GM20000 (cell line): ENCODE results near the gene CREB5.
"Not testable (repeated sequence)": the region's sequence is repeated elsewhere in the genome, so short reads cannot be mapped to it uniquely, and the experiment has no call there.

Experiments
- DNase-seq: peaks from one replicate; pipeline ENCODE4 v3.0.0; 2012; ENCODE audit warnings: low spot score
- TF ChIP-seq, protein P1 (sequence below): IDR thresholded peaks from 2 replicates; pipeline ENCODE4 v1.5.1; 2012; ENCODE audit warnings: mild to moderate bottlenecking, control low read depth; ENCODE audit errors: extremely low read depth, missing control alignments

CREB5 gene

DNA sequence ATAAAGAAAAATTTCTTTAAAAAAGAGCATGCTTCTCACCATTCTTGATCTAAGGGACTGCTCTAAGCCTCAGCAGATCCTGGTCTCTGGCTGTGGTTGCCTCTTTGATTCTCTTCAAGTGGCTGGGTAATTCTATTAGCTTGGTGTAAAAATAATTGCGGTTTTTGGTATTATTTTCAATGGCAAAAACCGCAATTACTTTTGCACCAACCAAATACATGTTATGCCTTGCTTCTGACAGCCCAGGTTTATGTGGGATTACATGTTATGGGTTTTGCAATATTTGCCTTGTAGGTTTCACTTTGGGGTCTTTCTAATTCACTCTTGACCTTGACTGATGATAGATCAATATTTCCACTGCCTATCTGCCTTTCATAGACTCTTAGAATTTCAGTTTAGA, 20.0 kb upstream of the CREB5 start:
- DNase-seq = no peak
- TF ChIP-seq, protein P1, sequence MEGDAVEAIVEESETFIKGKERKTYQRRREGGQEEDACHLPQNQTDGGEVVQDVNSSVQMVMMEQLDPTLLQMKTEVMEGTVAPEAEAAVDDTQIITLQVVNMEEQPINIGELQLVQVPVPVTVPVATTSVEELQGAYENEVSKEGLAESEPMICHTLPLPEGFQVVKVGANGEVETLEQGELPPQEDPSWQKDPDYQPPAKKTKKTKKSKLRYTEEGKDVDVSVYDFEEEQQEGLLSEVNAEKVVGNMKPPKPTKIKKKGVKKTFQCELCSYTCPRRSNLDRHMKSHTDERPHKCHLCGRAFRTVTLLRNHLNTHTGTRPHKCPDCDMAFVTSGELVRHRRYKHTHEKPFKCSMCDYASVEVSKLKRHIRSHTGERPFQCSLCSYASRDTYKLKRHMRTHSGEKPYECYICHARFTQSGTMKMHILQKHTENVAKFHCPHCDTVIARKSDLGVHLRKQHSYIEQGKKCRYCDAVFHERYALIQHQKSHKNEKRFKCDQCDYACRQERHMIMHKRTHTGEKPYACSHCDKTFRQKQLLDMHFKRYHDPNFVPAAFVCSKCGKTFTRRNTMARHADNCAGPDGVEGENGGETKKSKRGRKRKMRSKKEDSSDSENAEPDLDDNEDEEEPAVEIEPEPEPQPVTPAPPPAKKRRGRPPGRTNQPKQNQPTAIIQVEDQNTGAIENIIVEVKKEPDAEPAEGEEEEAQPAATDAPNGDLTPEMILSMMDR = no peak

DNA sequence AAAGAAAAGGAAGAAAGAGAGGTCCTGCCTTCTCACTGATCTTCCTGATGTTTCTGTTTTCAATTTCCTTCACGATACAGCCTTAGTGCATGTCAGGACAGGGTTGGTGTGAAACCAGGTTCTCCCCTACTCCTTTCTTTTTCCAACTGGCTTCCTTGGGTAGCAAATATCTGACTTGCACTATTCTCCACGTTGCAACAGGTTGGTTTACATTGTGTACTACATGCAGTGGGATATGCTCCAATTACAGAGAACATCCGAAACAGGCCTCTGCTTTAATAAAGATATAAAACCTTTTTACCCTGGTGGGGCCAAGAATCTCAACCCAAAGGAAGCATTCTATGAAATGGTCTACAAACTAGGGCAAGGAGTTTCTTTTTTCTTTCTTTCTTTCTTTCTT, 16.9 kb upstream of the CREB5 start:
- TF ChIP-seq, protein P1 = no peak

DNA sequence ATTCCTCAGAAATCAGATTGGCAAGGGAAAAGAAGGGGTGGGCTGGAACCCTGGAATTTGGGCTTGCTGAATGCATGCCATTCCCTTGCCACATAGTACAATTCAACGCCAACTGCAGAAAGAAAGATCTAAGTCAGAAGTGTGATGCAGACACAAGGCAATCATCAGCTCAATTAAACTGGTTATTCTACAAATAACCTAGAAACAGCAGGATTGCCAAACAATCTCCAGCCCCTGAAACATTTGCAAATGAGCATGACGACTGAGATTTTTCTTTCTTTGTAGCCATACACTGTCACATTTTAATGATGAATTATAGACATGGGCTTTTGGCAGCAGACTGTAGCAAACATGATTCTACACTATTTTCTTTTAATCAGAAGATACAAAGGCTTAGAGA, 16.5 kb upstream of the CREB5 start:
- TF ChIP-seq, protein P1 = no peak
- no peak for DNase-seq

More for the DNA sequence above, 16.9 kb upstream of the CREB5 start:
- no peak for DNase-seq

DNA sequence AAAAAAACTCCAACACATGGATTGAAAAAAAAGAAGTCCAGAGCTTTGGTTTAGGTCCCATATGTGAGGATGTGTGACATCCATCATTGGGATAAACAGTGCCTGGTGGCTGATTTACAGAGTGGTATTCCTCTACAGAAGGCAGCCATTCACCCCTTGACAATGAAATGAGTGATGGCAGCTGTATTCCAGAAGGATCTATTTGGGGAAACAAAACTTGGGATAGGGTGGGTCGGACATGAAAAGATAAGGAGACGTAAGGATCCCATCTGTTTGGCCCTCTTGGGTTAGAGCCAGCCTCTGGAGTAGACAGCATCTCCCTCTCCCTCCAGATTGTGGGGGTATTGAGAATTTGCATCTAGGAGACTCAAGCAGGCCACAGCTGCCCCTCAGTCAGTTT, 15.2 kb upstream of the CREB5 start:
- no peak for DNase-seq
- TF ChIP-seq, protein P1 = no peak

DNA sequence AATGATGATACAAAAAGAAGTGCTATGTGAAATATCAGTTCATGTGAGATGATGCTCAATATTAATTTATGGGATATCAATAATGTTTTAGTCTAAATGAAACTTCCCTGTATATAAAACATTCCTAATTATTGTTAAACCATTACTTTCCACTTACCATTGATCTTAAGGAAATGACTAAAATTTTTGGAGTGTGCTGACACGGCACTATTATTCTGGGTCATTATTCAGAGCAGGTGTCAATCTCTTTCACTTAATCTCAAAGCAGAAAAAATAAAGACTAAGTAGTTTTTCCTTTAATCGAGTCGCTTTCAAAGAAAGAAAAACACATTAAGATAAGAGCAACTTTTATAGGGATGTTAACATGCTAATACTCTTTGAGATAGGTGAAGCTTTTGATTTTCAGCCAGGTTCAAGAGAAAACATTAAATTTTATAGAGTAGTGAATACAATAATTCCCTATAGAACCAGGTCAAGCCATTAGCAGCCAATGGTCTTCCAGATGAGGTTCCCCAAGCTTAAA, 11.4 kb upstream of the CREB5 start:
- TF ChIP-seq, protein P1 = no peak
- no peak for DNase-seq

DNA sequence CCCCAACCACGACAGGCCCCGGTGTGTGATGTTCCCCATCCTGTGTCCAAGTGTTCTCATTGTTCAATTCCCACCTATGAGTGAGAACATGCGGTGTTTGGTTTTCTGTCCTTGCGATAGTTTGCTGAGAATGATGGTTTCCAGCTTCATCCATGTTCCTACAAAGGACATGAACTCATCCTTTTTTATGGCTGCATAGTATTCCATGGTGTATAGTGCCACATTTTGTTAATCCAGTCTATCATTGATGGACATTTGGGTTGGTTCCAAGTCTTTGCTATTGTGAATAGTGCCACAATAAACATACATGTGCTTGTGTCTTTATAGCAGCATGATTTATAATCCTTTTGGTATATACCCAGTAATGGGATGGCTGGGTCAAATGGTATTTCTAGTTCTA, 10.8 kb upstream of the CREB5 start:
- DNase-seq = not testable (repeated sequence)

DNA sequence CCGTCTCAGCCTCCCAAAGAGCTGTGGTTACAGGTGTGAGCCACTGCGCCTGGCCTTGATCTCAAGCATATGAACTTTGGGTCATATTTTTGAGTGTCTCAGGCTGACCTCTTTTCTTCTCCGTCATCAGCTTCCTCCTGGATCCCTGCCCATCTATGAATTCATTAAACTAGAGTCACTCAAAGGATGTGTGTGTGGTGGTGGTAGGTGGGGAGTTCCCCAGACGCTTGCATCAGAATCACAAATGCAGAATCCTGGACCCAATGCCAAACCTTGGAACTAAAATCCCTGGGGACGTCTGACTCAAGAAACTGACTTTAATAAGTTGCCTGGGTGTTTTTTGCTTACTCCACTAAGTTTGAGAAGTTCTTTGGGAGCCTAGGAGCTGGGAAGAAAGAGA, 6.7 kb upstream of the CREB5 start:
- DNase-seq = peak; percentile 21
- TF ChIP-seq, protein P1 = no peak

DNA sequence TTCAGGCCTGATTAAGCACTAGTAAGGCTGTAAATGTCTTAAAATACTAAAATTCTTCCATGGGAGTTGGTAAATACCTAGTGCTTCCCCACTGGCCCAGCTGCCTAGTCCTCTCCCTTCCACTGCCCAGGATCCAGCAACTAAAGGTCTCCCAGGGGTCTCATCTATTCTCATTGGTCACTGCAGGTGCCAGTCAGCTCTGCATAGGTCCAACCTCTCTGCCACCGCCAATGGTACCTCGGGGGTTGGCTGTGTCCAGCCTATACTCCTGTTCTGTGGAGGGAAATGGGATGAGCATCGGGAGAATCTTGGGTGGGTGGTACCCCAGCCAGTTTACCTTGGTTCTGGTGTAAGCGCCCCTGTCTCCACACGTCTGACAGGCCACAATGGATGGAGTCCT, 6.1 kb upstream of the CREB5 start:
- TF ChIP-seq, protein P1 = no peak
- no peak for DNase-seq
